A673 (cell line): ENCODE data around the gene ZGRF1.
"Not testable (repeated sequence)": the region's sequence is repeated elsewhere in the genome, so short reads cannot be mapped to it uniquely, and the experiment has no call there.

Experiments
- CTCF ChIP-seq: fragments of 300-800, 200-600 bp; sonication (generic); conservative IDR thresholded peaks from 2 replicates; pipeline ENCODE4 v1.5.1; 2017; ENCODE audit warnings: low read depth, mild to moderate bottlenecking, antibody characterized with exemption, low read length, moderate library complexity, mixed read lengths
- EZH2 ChIP-seq: fragments of 200-600 bp; sonication (generic); IDR thresholded peaks from 2 replicates; pipeline ENCODE4 v1.6.1; 2017; ENCODE audit warnings: borderline replicate concordance, low read depth, mild to moderate bottlenecking, mixed read lengths, antibody characterized with exemption, low read length; ENCODE audit not compliant: poor library complexity, severe bottlenecking

GRCh38 chr4:112554271-112554670 lies 82.4 kb downstream of the ZGRF1 start:
- not testable (repeated sequence) for TF ChIP-seq CTCF, EZH2
